Mesendoderm (in vitro differentiated cells): ENCODE results near the gene GRK3.

Experiments
- DNase-seq: peaks from one replicate; pipeline ENCODE4 v3.0.0; 2013
- H2AK5ac ChIP-seq: 2 replicates; pipeline ENCODE4 v1.6.1; 2013; ENCODE audit warnings: low read length, inconsistent platforms
- H2BK120ac ChIP-seq: 2 replicates; pipeline ENCODE4 v1.6.1; 2013; ENCODE audit warnings: low read depth, mild to moderate bottlenecking, low read length, moderate library complexity, mixed read lengths
- H2BK15ac ChIP-seq: replicated peaks from 2 replicates; pipeline ENCODE4 v1.6.1; 2013; ENCODE audit warnings: low read depth, mild to moderate bottlenecking, moderate library complexity
- H2BK5ac ChIP-seq: 2 replicates; pipeline ENCODE4 v1.6.1; 2013; ENCODE audit warnings: low read length, inconsistent platforms
- H3K18ac ChIP-seq: 2 replicates; pipeline ENCODE4 v1.6.1; 2013; ENCODE audit warnings: mild to moderate bottlenecking, low read length, mixed read lengths
- H3K23ac ChIP-seq: one replicate; pipeline ENCODE4 v1.6.1; 2013; ENCODE audit warnings: low read length
- H3K27ac ChIP-seq: 2 replicates; pipeline ENCODE4 v1.5.1; 2013; ENCODE audit warnings: low read depth, mild to moderate bottlenecking, inconsistent platforms, low read length, moderate library complexity
- H3K27me3 ChIP-seq: 2 replicates; pipeline ENCODE4 v1.6.1; 2013; ENCODE audit warnings: low read length, control low read depth, mild to moderate bottlenecking, inconsistent platforms; ENCODE audit not compliant: insufficient read depth, poor library complexity
- H3K36me3 ChIP-seq: 2 replicates; pipeline ENCODE4 v1.6.1; 2013; ENCODE audit warnings: low read length, inconsistent platforms; ENCODE audit not compliant: control insufficient read depth, insufficient read depth
- H3K4ac ChIP-seq: one replicate; pipeline ENCODE4 v1.6.1; 2013; ENCODE audit warnings: low read depth, mild to moderate bottlenecking, low read length, moderate library complexity
- H3K4me1 ChIP-seq: 2 replicates; pipeline ENCODE4 v1.6.1; 2013; ENCODE audit warnings: low read depth, low read length, inconsistent platforms; ENCODE audit not compliant: control insufficient read depth
- H3K4me2 ChIP-seq: 2 replicates; pipeline ENCODE4 v1.6.1; 2013; ENCODE audit warnings: low read length
- H3K4me3 ChIP-seq: 2 replicates; pipeline ENCODE4 v1.5.1; 2013; ENCODE audit warnings: mild to moderate bottlenecking, low read length
- H3K56ac ChIP-seq: one replicate; pipeline ENCODE4 v1.6.1; 2013; ENCODE audit warnings: low read length
- H3K79me1 ChIP-seq: 2 replicates; pipeline ENCODE4 v1.6.1; 2013; ENCODE audit warnings: low read length, inconsistent platforms
- H3K79me2 ChIP-seq: 2 replicates; pipeline ENCODE4 v1.6.1; 2013; ENCODE audit warnings: mild to moderate bottlenecking, low read length; ENCODE audit not compliant: control insufficient read depth, insufficient read depth
- H3K9ac ChIP-seq: 2 replicates; pipeline ENCODE4 v1.6.1; 2013; ENCODE audit warnings: low read length, inconsistent platforms
- H4K5ac ChIP-seq: one replicate; pipeline ENCODE4 v1.6.1; 2013; ENCODE audit warnings: low read length
- H4K8ac ChIP-seq: one replicate; pipeline ENCODE4 v1.6.1; 2013; ENCODE audit warnings: low read depth, mild to moderate bottlenecking, control low read depth, low read length, moderate library complexity
- WGBS: extraction: QIAGEN DNeasy Blood & Tissue Kit; methylation state at CpG from one replicate; pipeline ENCODE4 v1.1.7; 2013; ENCODE audit warnings: low lambda C conversion rate, missing lambda C conversion rate; ENCODE audit not compliant: insufficient coverage; ENCODE audit errors: extremely low coverage; 5-methylcytosine and 5-hydroxymethylcytosine counted together

GRK3 gene

DNA sequence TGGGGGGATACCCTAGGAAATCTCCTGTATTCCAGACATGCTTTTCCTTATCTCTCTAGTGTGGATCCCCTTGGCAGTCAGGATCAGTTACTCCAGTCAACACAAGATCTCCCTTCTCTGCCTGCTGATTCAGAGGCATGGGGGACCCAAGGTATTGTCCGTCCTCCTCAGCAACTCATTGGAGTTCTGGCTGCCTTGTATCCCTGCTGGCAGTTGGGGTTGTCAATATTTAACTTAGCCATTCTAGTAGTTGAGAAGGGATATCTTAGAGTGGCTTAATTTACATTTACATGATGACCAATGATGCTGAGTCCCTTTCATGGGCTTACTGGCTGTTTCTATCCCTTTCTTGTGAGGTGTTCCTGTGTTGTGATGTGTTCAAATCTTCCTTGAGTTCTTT is 74.2 kb downstream of the GRK3 start:
- H3K79me2 ChIP-seq: no peaks in the 10 kb centered on the region
- no peak overlapping the region for H4K5ac ChIP-seq
- H3K9ac ChIP-seq: no peak overlapping the region
- H3K4ac ChIP-seq: no peak overlapping the region
- H3K23ac ChIP-seq: no peak overlapping the region
- no peak overlapping the region for H3K4me3 ChIP-seq
- H2BK120ac ChIP-seq: no peak overlapping the region
- no peaks in the 10 kb centered on the region for H3K79me1 ChIP-seq
- H3K27ac ChIP-seq: no peak overlapping the region
- no peaks in the 10 kb centered on the region for H3K36me3 ChIP-seq
- H2BK5ac ChIP-seq: no peak overlapping the region
- no peaks in the 10 kb centered on the region for H3K4me1 ChIP-seq
- no peak overlapping the region for H4K8ac ChIP-seq
- H3K27me3 ChIP-seq: no peaks in the 10 kb centered on the region
- no peak for DNase-seq
- H2AK5ac ChIP-seq: no peak overlapping the region
- no peak overlapping the region for H3K4me2 ChIP-seq
- H3K56ac ChIP-seq: no peak overlapping the region
- H3K18ac ChIP-seq: no peak overlapping the region
- WGBS: no CpG with 5 or more reads among the region's 1 CpG
- H2BK15ac ChIP-seq: no peak overlapping the region

DNA sequence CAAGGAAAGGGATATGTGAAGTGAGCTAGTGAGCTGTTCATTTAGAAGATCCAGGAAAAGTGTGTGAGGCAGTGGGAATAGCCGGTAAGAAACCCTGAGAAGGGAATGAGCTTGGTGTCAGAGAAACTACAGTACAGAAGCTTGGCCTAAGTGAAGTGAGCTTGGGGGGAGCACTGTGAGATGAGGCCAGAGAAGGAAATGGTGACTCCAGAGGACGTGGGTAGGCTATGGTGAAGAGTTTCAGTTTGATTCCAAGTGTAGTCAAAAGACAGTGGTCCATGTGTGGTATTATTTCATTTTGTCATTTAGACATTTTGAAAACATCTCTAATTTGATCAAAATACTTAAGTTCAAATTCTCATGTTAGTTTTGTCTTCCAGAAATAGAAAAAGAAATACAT is 77.2 kb downstream of the GRK3 start:
- Histone ChIP-seq H3K4me2 (no peak overlapping the region), H3K36me3 (no peaks in the 10 kb centered on the region), H3K18ac (no peak overlapping the region), H2BK120ac (no peak overlapping the region), H4K8ac (no peak overlapping the region), H3K79me1 (no peaks in the 10 kb centered on the region), H3K56ac (no peak overlapping the region), H3K27me3 (no peaks in the 10 kb centered on the region), H3K79me2 (no peaks in the 10 kb centered on the region), H3K4me1 (no peaks in the 10 kb centered on the region), H3K9ac (no peak overlapping the region), H2AK5ac (no peak overlapping the region), H2BK15ac (no peak overlapping the region), H3K27ac (no peak overlapping the region), H3K4me3 (no peak overlapping the region), H2BK5ac (no peak overlapping the region), H3K4ac (no peak overlapping the region), H3K23ac (no peak overlapping the region), H4K5ac (no peak overlapping the region)
- DNase-seq: no peak
- WGBS: no CpG with 5 or more reads among the region's 2 CpGs

DNA sequence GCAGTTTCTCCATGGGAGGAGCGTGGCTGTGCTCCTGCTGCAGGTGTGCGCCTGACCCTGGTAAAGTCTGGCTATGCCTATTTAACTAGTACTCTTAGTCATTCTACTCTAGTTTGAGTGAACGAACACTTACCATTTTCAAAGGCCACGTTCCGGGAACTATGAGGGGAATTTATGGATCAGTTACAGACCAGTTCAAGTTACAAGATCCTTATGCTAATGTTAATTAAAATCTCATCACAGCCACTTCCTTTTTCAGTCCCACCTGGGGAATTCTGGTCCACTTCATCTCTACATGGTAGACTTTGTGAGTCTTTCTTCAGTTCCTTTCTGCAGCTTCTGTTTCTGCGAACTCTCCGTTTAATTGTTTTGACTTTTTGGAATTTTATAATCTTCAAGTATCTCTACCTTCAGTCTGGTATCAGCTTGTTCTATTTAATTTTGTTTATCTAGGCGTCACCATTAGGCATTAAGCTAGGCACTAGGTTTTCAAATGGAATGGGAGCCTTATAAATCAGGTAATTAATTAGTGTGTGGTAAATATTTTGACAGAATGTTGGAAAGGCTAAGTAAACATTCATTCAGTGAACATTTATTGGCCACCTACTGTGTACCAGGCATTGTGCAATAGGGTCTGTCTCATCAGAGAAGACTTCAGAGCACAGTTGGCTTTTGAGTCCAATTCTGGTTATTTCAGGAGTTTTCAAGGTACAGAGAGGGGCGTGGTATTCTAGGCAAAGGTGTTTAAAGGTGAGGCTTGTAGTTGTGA is 78.9 kb downstream of the GRK3 start:
- WGBS: no CpG with 5 or more reads among the region's 9 CpGs
- no peak overlapping the region for H2BK5ac ChIP-seq

GRCh38 chr22:25644122-25644521 is 79.6 kb downstream of the GRK3 start:
- Histone ChIP-seq H3K23ac (no peak overlapping the region), H2BK120ac (no peak overlapping the region), H3K27ac (no peak overlapping the region), H3K79me2 (no peaks in the 10 kb centered on the region), H2BK15ac (no peak overlapping the region), H3K4me2 (no peak overlapping the region), H3K27me3 (no peaks in the 10 kb centered on the region), H2BK5ac (no peak overlapping the region), H3K4me1 (no peaks in the 10 kb centered on the region), H2AK5ac (no peak overlapping the region), H4K8ac (no peak overlapping the region), H3K4ac (no peak overlapping the region), H4K5ac (no peak overlapping the region), H3K18ac (no peak overlapping the region), H3K56ac (no peak overlapping the region), H3K4me3 (no peak overlapping the region), H3K9ac (no peak overlapping the region), H3K79me1 (no peaks in the 10 kb centered on the region), H3K36me3 (no peaks in the 10 kb centered on the region)
- no peak for DNase-seq
- no CpG with 5 or more reads among the region's 3 CpGs for WGBS

More for the DNA sequence above, 78.9 kb downstream of the GRK3 start:
- Histone ChIP-seq H3K79me1 (no peaks in the 10 kb centered on the region), H2BK120ac (no peak overlapping the region), H3K4me2 (no peak overlapping the region), H3K36me3 (no peaks in the 10 kb centered on the region), H3K23ac (no peak overlapping the region), H4K8ac (no peak overlapping the region), H3K4me3 (no peak overlapping the region), H3K56ac (no peak overlapping the region), H3K9ac (no peak overlapping the region), H3K4ac (no peak overlapping the region), H3K4me1 (no peaks in the 10 kb centered on the region), H2AK5ac (no peak overlapping the region), H2BK15ac (no peak overlapping the region), H3K27me3 (no peaks in the 10 kb centered on the region), H4K5ac (no peak overlapping the region), H3K18ac (no peak overlapping the region), H3K27ac (no peak overlapping the region), H3K79me2 (no peaks in the 10 kb centered on the region)
- DNase-seq: no peak

DNA sequence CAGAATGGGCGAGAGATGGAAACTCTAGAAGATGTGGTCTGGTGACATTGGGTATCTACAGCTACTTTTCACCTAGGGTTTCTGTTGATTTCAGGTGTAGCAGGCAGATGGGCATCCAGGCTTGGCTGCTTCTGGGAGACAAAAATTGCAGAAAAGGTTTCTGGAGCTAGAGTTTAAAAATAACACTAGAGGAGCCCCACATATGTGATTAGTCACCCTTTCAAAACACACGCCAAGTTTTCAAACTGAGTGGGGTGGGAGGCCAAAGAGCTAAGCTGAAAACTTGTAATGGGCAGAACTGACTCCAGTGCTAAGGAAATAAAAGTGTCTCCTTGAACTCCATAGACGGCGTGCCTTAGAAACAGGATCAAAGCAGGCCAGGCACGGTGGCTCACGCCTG is 80.8 kb downstream of the GRK3 start:
- Histone ChIP-seq H3K27ac (no peak overlapping the region), H2BK15ac (no peak overlapping the region), H2BK5ac (no peak overlapping the region), H2BK120ac (no peak overlapping the region), H3K23ac (no peak overlapping the region), H3K79me1 (no peaks in the 10 kb centered on the region), H3K4ac (no peak overlapping the region), H3K18ac (no peak overlapping the region), H2AK5ac (no peak overlapping the region), H4K8ac (no peak overlapping the region), H3K27me3 (no peaks in the 10 kb centered on the region), H3K36me3 (no peaks in the 10 kb centered on the region), H3K9ac (no peak overlapping the region), H3K4me1 (no peaks in the 10 kb centered on the region), H3K79me2 (no peaks in the 10 kb centered on the region), H3K56ac (no peak overlapping the region), H3K4me2 (no peak overlapping the region), H4K5ac (no peak overlapping the region), H3K4me3 (no peak overlapping the region)
- WGBS: no CpG with 5 or more reads among the region's 6 CpGs
- DNase-seq: no peak

GRCh38 chr22:25645964-25646363 is 81.5 kb downstream of the GRK3 start:
- no peak overlapping the region for H3K9ac ChIP-seq
- H2AK5ac ChIP-seq: no peak overlapping the region
- H3K4me1 ChIP-seq: no peaks in the 10 kb centered on the region
- no peak for DNase-seq
- H2BK120ac ChIP-seq: no peak overlapping the region
- no peak overlapping the region for H4K8ac ChIP-seq
- no peaks in the 10 kb centered on the region for H3K27me3 ChIP-seq
- no peaks in the 10 kb centered on the region for H3K36me3 ChIP-seq
- no peak overlapping the region for H2BK15ac ChIP-seq
- H3K4ac ChIP-seq: no peak overlapping the region
- H3K79me2 ChIP-seq: no peaks in the 10 kb centered on the region
- no peak overlapping the region for H3K23ac ChIP-seq
- H3K79me1 ChIP-seq: no peaks in the 10 kb centered on the region
- no peak overlapping the region for H3K27ac ChIP-seq
- H3K56ac ChIP-seq: no peak overlapping the region
- no peak overlapping the region for H3K18ac ChIP-seq
- no peak overlapping the region for H3K4me3 ChIP-seq
- H2BK5ac ChIP-seq: no peak overlapping the region
- H4K5ac ChIP-seq: no peak overlapping the region
- WGBS: no CpG with 5 or more reads among the region's 1 CpG
- no peak overlapping the region for H3K4me2 ChIP-seq
